ENCODE data around the gene FAM222B. TPM values are rescaled to one million over a fixed set of nuclear protein-coding genes. Genes with fewer than 3 reads are reported as not detected.

The FAM222B gene
- total and polyA plus RNA-seq, 2 donors (not counting 1 experiment from before 2014, with no cell fraction given), result 10.8 to 23.1 TPM

- DNase-seq, result no peak
- Histone ChIP-seq H2AFZ (ENCODE audit: insufficient read depth, low read depth, low read length, poor library complexity, severe bottlenecking) (peak overlapping the region; percentile 96), H3K79me2 (ENCODE audit: control insufficient read depth, insufficient read depth, low read length) (no peaks in the 10 kb centered on the region), H3K9me3 (ENCODE audit: control extremely low read depth in 1 of 3, control insufficient read depth in 2 of 3, insufficient read depth in 1 of 3, low read length in 2 of 3) (no peaks in the 10 kb centered on the region), H4K20me1 (ENCODE audit: control insufficient read depth, insufficient read depth, low read length, poor library complexity, severe bottlenecking) (no peaks in the 10 kb centered on the region), H3K4me3 (ENCODE audit: control extremely low read depth in 1 of 5, extremely low read depth in 1 of 5, insufficient read depth in 1 of 5, low read depth in 2 of 5, low read length in 4 of 5) (peak overlapping the region in 1 of 5 experiments; percentile 86), H3K9ac (ENCODE audit: low read length) (peak overlapping the region; percentile 74), H3K27me3 (replicated peaks in 1 of 4; ENCODE audit: control extremely low read depth in 1 of 4, control insufficient read depth in 3 of 4, insufficient read depth in 4 of 4, low read length in 3 of 4) (peaks cover 0 to 8% (median 2%) of the 10 kb centered on the region in 4 experiments), H3K27ac (ENCODE audit: low read length in 2 of 2) (peak overlapping the region; percentile 69 to 79), H3K36me3 (replicated peaks in 1 of 2; ENCODE audit: control extremely low read depth in 1 of 2, control insufficient read depth in 1 of 2, extremely low read depth in 1 of 2, insufficient read depth in 2 of 2, low read length in 1 of 2) (no peaks in the 10 kb centered on the region), H3K4me2 (replicated peaks; ENCODE audit: low read depth, low read length, poor library complexity, severe bottlenecking) (peak overlapping the region; percentile 93), H3K4me1 (ENCODE audit: control insufficient read depth in 2 of 2, insufficient read depth in 2 of 2, low read length in 2 of 2) (peaks cover 19 to 32% of the 10 kb centered on the region in 2 donors)
- ATAC-seq (ENCODE audit: low read depth), result no peak
- ChIA-PET CTCF (interaction anchor here (0.7 to 3.2 kb wide), 5 partner anchors 14 to 404 kb away, joined by 3 to 31 read pairs (median 3); partner anchors contain the start of gene TLCD1), POLR2A (interaction anchor here (0.6 to 2.8 kb wide), 4 partner anchors 7 to 239 kb away, joined by 6 to 38 read pairs (median 16); partner anchors contain the start of genes NEK8, PHF12, RPL23A and TLCD1)
- H3K4me1 Mint-ChIP-seq, result peaks cover 21% of the 10 kb centered on the region
- H3K27me3 Mint-ChIP-seq, result no peaks in the 10 kb centered on the region
- H3K27ac Mint-ChIP-seq, result peak overlapping the region; percentile 93
- WGBS (ENCODE audit: insufficient coverage), result 95% methylated on average over 3 of the region's 7 CpGs
- H3K4me3 Mint-ChIP-seq, result peak overlapping the region; percentile 96
- TF ChIP-seq CTCF (IDR thresholded peaks at IDR 0.05) (no peak), EZH2 (IDR thresholded peaks at IDR 0.05; ENCODE audit: borderline replicate concordance, insufficient read depth, low read depth, low read length, poor library complexity, severe bottlenecking) (no peak)
- intact Hi-C loops (cut with micrococcal nuclease), result loop anchor here (10.0 kb wide), 2 partner anchors 138 to 432 kb away; partner anchors contain the start of genes ALDOC and PIGS
- H3K9me3 Mint-ChIP-seq (ENCODE audit: insufficient read depth), result no peaks in the 10 kb centered on the region
These were observed 129.7 kb downstream of the FAM222B start for GRCh38 chr17:28712705-28713415.
